HG03108 (cell line): Measurements from ENCODE around the gene UBA1.

Source experiments
- ATAC-seq: cut with Tn5 transposase; IDR thresholded peaks from one replicate; pipeline ENCODE4 v1.9.1; 2021; ENCODE audit warnings: moderate library complexity; ENCODE audit not compliant: unreplicated experiment

Gene UBA1

DNA sequence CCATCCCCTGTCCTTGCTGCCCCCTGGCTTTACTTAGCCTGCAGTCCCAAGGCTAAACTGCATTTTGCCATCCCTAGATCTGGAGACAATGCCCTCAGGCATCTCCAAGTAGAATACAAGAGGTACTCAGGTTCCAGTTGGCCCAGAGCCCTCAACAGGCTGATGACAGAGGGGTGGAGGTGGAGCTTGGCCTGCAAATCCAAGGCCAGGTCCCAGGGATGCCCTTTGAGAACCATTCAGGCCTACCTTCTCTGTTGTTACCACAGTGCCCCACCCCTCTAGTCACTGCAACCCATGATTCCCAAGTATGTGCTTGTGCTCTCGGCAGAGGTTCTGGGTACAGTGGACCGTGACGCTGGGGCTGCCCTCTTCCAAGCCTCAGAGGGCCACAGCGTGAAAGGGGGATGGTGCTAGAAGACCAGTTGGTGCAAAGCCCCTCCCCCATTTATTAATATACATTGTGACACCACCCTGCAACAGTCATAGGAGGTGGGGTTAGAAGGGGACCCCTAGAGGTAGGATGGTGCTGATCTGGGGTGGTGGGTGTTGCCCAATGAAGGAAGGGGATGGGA is 6.4 kb upstream of the UBA1 start:
- no peak for ATAC-seq

DNA sequence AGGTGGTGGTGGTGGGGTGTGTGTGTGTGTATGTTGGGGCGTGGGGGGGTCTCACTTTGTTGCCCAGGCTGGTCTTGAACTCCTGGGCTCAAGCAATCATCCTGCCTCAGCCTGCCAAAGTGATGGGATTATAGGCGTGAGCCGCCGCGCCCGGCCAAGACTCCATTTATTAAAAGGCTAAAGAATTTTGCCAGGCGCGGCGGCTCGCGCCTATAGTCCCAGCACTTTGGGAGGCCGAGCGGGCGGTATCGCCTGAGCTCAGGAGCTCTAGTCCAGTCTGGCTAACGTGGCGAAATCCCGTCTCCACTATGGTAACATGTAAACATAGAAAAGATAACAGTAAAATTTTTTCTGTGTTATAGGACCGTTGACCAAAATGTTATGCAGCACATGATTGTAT is 3.7 kb upstream of the UBA1 start:
- no peak for ATAC-seq

DNA sequence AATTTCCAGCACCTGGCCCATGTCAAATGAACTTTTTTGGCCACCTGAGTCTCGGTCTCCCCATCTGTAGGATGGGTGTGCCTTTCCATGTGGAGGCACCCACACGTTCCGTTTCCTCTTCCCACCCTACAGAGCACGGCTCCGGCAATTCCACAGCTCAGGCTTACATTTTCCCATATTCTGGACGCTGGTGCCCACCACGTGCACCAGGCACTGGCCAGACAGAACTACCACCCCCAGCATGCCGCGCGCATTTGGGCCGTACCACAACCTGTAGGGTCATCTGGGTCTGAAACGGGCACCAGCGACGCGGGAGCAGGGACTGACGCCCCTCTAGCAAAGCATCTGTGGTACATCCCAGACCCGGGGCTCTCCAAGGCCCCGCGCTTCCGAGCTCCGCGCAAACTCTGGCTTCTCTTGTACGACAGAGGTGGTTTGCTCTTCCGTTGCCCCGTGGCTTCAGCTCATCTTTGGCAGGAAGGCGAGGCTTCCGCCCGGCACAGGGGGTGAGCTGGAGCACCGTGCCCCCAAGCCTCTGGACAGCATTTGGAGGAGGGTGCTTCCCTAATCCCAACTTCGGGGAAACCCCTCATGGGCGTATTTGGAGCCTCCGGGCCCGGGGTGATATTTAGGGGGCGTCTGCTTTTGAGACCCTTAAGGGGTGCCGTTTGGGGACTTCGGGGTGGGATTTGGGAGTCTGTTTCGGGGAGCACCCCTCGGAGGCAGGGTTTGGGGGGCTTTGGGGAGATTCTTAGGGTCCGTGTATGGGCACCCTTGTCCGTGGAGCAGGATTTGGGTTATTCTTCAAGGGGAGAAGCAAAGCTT is 3.0 kb upstream of the UBA1 start:
- peak; percentile 53 for ATAC-seq

DNA sequence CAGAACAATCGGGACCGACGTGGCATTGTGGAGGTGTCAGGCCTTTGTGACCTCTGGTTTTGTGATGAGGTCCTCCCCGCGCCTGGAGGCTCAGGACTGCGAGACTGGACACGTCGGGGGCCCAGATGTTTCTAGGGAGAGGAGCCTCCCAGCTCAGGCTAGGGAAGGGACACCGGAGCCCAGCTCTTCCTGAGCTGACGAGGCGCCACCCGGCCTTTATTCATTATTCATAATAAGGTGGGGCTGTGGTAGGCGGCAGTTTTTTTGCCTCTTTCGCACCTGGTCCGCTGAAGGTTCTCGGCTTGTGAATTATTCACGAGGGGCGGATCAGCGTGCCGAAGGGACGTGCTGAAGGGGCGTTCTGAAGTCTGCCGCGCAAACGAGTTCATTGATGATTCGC is 2.3 kb upstream of the UBA1 start:
- no peak for ATAC-seq

DNA sequence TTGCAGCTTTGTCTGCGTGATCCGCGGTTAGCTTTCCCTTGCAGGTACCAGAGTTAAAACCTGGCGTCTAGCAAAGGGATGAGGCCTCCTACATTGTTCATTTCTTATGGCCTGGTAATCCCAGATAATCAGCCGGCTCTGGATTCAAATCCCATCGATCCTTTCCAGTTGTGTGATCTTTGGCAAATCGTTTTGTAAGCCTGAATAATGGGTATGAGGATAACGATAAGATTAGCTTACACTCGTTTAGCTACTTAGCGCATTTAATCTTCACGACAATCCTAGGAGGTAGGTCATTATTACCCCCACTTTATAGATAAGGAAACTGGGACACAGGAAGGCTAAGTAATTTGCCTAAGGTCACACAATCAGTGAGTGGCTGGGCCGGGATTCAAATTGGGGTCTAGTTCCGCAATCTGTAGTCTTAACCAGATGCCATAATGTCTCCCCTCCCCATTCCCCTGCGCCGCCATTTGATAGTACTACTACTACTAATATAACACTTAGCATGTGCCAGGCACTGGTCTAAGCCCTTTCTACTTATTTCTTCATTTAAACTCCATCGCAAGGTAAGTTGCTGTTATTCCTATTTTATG is 1.7 kb upstream of the UBA1 start:
- no peak for ATAC-seq

DNA sequence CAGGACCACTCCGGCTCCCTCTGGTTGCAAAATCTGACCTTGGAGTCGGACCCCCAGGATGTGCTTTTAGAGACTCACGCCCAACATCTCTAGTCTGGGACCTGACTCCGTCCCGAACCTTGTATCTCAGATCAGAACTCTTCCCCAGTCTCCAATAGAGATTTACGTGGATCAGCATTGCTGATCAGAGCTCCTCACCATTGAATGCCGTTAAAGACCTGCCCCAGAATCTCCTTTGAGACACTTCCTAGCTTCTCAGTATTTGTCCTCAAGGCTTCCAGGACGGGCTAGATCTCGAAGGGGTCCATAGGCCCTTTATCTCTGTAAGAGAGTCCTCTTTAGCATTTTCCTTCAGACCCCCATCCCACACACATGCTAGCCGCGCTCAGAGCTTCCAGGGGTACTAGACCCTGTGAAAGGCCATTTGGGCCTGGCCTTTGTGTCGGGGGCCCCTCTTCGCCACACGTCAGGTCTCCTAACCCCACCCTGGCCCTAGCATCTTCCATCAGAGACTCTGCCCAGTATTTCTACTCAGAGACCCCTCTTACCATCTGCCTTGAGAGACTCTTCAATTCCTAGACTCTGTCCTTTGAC is 662 bp downstream of the UBA1 start:
- no peak for ATAC-seq

DNA sequence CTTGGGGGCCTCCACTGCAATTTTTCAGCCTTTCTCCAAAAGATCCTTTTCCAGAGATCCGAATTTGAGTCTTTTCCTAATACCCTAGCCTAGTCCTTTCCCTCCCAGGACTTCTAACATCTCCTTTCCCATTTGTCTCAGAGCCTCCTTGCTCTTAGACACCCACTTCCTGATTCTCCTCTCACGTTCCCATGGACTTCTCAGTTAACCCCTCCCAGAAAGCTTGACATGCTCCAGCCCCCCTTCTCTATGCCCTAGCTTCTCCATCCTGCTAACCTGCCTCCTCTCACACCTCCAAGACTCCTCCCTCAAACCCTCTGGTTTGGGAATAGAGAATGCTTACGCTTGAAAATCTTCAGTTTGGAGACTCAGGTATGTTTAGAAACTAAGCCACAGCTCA is 2.5 kb downstream of the UBA1 start:
- ATAC-seq, result no peak

DNA sequence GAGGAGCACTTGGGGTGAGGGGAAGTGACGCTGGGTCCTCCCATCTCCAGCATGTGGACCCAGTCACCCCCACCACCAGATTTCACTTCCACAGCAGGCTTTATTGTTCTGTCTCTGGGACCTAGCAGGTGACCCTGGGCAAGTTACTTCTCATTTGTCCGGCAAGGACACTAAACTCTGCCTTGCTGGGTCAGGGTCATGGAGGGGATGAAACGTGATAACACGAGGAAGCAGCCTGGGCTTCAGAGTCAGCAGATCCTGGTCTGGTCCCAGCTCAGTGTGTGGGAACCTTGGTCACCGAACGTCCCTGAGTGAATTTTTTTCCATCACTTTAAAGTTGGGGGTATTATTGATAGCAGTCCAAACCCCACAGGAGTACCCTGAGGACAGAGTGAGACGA is 3.9 kb downstream of the UBA1 start:
- ATAC-seq, result no peak

DNA sequence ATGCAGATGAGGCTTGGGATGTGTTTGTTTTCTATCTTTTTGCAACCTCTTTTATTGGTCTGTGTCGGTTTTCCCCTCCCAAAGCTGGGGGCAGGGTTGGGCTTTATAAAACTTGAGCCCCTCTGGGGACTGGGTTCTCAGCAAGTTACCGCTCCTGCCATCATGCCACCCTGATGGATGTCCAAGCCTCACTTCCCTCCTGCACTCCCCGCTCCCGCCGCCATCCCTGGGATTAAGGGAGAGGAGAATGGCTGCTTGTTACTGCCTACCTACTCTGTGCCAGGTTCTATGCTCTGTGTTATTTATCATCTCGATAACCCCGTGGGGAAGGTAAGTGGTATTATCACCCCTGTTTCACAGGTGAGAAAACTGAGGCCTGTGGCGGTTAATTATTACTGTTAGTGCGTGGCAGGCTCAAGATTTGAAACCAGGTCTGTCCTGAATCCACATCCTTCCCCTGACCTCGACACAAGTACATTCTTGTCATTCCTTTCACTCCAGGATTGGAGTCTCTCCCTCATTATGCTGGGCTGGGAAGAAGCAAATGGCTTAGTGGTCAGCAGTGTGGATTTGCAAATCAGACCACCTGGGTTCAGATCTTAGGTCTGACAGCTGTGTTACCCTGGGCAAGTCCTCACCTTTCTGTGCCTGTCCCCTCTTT is 4.5 kb downstream of the UBA1 start:
- no peak for ATAC-seq

DNA sequence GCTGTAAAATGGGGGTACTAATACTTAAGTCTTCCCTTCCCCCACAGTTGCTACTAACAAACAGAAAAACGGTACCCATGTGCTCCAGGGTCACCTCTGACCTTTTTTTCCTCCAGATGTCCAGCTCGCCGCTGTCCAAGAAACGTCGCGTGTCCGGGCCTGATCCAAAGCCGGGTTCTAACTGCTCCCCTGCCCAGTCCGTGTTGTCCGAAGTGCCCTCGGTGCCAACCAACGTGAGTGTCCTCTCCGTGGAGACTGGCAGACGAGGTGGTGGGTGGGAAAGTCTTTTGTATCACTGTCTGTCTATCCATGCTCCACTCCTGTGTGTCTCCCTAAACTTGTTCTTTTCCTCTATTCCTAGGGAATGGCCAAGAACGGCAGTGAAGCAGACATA is 5.1 kb downstream of the UBA1 start:
- ATAC-seq, result no peak

DNA sequence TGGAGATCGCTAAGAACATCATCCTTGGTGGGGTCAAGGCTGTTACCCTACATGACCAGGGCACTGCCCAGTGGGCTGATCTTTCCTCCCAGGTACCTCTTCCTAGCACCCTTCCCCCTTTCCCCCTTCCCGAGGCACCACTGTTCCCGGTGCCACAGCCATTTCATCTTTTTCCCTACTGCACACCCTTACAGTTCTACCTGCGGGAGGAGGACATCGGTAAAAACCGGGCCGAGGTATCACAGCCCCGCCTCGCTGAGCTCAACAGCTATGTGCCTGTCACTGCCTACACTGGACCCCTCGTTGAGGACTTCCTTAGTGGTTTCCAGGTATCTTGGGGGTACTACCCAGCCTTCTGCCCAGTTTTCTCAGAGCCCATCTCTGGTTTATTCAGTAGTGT is 5.7 kb downstream of the UBA1 start:
- ATAC-seq, result no peak

DNA sequence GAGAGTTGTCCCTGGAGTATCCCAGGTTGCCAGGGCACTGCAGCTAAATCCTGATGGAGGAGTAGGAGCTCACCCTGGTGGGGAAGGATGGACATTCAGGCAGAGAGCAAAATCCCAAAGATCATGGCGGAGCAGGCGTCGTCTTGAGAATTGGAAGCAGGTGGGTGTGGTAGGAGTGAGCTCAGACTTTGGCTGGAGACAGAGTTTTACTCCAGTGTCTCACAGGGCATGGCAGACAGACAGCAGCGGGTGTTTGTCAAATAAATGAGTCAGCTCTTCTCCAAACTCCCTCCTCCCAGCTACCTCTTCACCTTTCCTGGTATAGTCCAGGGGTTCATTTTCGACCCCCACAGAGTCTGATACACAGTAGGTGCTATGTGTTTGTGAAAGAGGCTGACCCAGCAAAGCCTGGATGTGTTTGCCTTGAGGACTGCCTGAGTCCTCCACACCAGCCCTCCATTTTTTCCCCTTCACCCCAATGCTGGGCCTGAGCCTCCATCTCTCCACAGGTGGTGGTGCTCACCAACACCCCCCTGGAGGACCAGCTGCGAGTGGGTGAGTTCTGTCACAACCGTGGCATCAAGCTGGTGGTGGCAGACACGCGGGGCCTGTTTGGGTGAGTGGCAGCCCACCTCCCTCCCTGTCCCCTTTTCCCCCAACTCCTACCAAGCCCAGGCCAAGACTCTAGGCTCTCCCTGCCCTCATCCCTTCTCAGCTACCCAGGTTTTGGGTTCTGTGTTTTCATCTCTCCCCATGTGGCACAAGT is 6.9 kb downstream of the UBA1 start:
- no peak for ATAC-seq

DNA sequence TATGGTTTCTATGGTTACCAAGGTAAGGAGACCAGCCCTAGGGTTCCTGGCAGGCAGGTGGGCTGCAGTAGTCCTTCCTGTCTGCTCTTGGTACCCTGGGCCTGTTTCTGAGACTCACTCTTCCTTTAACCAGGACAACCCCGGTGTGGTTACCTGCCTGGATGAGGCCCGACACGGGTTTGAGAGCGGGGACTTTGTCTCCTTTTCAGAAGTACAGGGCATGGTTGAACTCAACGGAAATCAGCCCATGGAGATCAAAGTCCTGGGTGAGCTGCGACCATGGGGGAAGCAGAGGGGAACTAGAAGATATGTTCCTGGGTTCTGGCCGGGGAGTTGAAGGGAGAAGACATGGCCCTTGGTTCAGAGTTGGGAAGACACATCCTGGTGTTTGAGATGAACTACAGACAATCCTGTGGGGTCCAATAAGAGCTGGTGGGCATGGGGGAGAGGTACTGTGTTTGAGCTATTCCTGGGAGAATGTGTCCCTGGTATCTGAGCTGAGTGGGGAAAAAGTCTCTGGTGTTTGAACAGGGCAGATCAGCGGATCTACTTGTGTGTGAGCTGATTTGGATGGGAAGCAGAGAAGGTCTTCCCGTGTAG is 7.8 kb downstream of the UBA1 start:
- ATAC-seq, result no peak

DNA sequence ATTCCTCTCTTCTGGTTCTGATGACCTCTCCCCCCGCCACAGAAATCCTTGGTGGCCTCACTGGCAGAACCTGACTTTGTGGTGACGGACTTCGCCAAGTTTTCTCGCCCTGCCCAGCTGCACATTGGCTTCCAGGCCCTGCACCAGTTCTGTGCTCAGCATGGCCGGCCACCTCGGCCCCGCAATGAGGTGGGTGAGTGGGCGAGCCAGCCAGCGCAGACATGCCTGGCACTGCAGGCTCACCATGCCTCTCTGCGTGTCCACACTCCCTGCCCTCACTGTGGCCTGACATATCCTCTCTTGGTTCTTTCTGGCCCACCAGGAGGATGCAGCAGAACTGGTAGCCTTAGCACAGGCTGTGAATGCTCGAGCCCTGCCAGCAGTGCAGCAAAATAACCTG is 8.7 kb downstream of the UBA1 start:
- no peak for ATAC-seq

DNA sequence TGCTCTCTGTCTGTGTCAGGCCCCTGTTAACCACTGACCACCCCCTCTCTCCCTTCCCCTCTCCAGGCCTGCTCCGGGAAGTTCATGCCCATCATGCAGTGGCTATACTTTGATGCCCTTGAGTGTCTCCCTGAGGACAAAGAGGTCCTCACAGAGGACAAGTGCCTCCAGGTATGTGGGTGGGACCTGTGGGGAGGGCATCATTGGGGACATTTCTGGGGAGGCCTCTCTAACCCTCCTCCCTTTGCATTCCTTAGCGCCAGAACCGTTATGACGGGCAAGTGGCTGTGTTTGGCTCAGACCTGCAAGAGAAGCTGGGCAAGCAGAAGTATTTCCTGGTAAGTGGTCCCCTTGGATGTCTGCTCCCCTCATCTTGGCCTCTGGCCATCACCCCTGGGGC is 9.2 kb downstream of the UBA1 start:
- no peak for ATAC-seq

DNA sequence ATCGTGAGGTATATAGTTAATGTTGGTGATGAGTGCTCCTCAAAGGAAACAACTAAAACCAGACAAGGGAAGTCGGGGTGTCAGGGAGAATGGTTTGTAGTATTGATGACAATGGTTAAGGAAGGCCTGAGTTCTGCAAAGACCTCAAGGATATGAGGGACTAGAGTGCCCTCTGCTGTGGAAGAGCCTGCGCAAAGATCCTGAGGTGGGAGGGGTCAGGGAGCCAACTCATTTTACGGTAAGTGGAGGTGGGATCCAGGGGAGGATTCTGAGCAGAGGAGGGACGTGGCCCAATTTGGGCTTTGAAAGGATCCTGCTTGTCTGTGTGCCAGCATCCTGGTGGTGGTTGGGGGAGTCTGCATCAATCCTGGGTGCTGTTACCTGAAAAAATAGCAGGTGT is 11.3 kb downstream of the UBA1 start:
- ATAC-seq, result no peak

DNA sequence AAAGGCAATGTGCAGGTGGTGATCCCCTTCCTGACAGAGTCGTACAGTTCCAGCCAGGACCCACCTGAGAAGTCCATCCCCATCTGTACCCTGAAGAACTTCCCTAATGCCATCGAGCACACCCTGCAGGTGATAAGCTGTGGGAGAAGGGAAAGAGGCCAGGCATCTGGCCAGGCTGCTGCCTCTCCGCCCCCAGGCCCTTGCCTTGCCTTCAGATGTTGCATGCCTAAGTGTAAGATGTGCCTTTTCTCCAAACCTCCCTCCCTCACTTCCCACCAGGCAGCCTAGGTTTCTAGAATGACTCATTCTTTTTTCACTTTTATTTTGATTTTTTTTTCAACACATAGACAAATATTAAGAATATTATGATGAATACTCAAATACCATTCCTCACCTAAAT is 12.7 kb downstream of the UBA1 start:
- ATAC-seq, result no peak

DNA sequence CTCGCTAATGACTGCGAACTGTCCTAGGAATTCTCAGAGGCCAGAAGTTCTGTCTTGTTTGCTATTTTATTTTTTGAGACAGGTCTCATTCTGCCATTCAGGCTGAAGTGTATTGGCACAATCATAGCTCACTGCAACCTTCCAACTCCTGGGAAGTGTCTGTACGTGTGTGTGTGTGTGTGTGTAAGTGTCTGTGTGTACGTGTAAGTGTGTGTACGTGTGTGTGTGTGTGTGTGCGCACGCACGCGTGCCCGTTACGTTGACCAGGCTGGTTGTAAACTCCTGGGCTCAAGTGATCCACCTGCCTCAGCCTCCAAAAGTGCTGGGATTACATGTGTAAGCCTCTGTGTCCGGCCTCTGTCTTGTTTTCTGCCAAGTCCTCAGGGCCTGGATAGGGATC is 14.5 kb downstream of the UBA1 start:
- no peak for ATAC-seq

DNA sequence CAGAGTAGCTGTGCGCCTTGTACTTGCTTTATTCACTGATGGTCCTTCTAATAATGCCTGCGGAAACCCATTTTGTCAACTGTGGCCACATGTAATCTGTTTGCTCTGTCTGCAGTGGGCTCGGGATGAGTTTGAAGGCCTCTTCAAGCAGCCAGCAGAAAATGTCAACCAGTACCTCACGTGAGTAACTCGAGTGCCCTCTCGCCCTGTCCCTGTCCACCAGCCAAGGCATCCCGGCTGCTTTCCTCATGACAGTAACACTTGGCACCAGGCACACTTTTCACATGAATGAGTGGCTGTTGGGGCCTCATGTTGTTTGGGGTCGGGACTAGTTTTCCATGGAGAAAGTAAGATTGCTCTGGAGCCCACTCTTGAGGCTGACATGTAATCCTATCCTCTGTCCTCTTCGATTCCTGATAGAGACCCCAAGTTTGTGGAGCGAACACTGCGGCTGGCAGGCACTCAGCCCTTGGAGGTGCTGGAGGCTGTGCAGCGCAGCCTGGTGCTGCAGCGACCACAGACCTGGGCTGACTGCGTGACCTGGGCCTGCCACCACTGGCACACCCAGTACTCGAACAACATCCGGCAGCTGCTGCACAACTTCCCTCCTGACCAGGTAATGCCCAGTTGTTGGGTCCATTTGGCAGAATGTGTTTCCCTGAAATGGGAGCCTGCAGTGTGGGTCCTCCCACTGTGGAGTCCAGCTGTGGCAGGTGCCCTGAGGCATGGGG is 16.0 kb downstream of the UBA1 start:
- ATAC-seq, result no peak
